Loucy (cell line): Measurements from ENCODE around the gene BMAL1.

ENCODE experiments used
- H2AFZ ChIP-seq: fragments of 200-600 bp; sonication (generic); 2 replicates; pipeline ENCODE4 v1.6.0; 2016; ENCODE audit warnings: antibody characterized with exemption, mild to moderate bottlenecking, low read length, moderate library complexity
- H3F3A ChIP-seq: fragments of 200-600 bp; 2 replicates; pipeline ENCODE4 v1.6.0; 2016; ENCODE audit warnings: antibody characterized with exemption, low read depth, mild to moderate bottlenecking
- H3K27me3 ChIP-seq: fragments of 200-600 bp; sonication (generic); 2 replicates; pipeline ENCODE4 v1.6.1; 2014; ENCODE audit warnings: low read length, mild to moderate bottlenecking; ENCODE audit not compliant: insufficient read depth, poor library complexity, severe bottlenecking
- H3K36me3 ChIP-seq: fragments of 200-600 bp; sonication (generic); 2 replicates; pipeline ENCODE4 v1.6.1; 2016; ENCODE audit warnings: low read length; ENCODE audit not compliant: insufficient read depth
- H3K4me1 ChIP-seq: fragments of 200-600 bp; sonication (generic); 2 replicates; pipeline ENCODE4 v1.5.1; 2014; ENCODE audit warnings: low read length, mild to moderate bottlenecking; ENCODE audit not compliant: insufficient read depth, poor library complexity, severe bottlenecking
- H3K4me2 ChIP-seq: fragments of 200-600 bp; sonication (generic); 2 replicates; pipeline ENCODE4 v1.6.0; 2014; ENCODE audit warnings: antibody characterized with exemption, low read length, low read depth, mild to moderate bottlenecking; ENCODE audit not compliant: poor library complexity, severe bottlenecking
- H3K4me3 ChIP-seq: fragments of 200-600 bp; sonication (generic); 2 replicates; pipeline ENCODE4 v1.5.1; 2014; ENCODE audit warnings: low read length, mild to moderate bottlenecking, mixed read lengths; ENCODE audit not compliant: poor library complexity, severe bottlenecking
- H3K79me2 ChIP-seq: fragments of 200-600 bp; sonication (generic); 2 replicates; pipeline ENCODE4 v1.6.1; 2014; ENCODE audit warnings: low read length; ENCODE audit not compliant: insufficient read depth
- H3K9ac ChIP-seq: fragments of 200-600 bp; sonication (generic); 2 replicates; pipeline ENCODE4 v1.6.0; 2014; ENCODE audit warnings: mild to moderate bottlenecking, low read depth, low read length, moderate library complexity; ENCODE audit not compliant: poor library complexity, severe bottlenecking
- H3K9me2 ChIP-seq: fragments of 200-600 bp; sonication (generic); replicated peaks from 2 replicates; pipeline ENCODE4 v1.6.1; 2016; ENCODE audit warnings: low read depth, low read length, mixed read lengths
- H3K9me3 ChIP-seq: fragments of 200-600 bp; sonication (generic); 2 replicates; pipeline ENCODE4 v1.6.1; 2014; ENCODE audit warnings: mild to moderate bottlenecking, antibody characterized with exemption, low read length, low read depth; ENCODE audit not compliant: insufficient read depth
- H4K20me1 ChIP-seq: fragments of 200-600 bp; sonication (generic); 2 replicates; pipeline ENCODE4 v1.6.0; 2014; ENCODE audit warnings: antibody characterized with exemption, low read length, mild to moderate bottlenecking; ENCODE audit not compliant: insufficient read depth, poor library complexity, severe bottlenecking
- EZH2phosphoT487 ChIP-seq: fragments of 200-600 bp; IDR thresholded peaks from 2 replicates; pipeline ENCODE4 v1.6.1; 2018; ENCODE audit warnings: antibody characterized with exemption, mild to moderate bottlenecking, moderate library complexity, borderline replicate concordance
- TF ChIP-seq, protein P1 (sequence below): fragments of 200-600 bp; sonication (generic); conservative IDR thresholded peaks from 2 replicates; pipeline ENCODE4 v1.5.1; 2014; ENCODE audit warnings: mild to moderate bottlenecking, antibody characterized with exemption, low read length

Gene BMAL1

DNA sequence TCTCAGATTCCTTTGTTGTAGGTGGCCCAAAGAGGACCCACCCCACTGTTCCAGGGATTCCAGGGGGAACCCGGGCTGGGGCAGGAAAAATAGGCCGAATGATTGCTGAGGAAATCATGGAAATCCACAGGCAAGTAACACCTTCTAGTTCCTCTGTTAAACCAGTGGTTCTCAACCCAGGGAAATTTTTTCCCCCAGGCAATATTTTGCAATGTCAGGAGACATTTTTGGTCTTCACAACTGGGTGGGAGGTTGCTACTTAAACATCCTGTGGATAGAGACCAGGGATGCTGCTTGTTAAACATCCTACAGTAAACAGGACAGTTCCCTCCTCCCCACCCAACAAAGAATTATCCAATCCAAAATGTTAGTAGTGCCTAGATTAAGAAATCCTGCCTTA lies 100.7 kb downstream of the BMAL1 start:
- no peak overlapping the region for H3K4me3 ChIP-seq
- no peak overlapping the region for H3K4me2 ChIP-seq
- H3K4me1 ChIP-seq, result peaks cover 7% of the 10 kb centered on the region
- no peaks in the 10 kb centered on the region for H3K9me2 ChIP-seq
- no peak overlapping the region for H2AFZ ChIP-seq
- no peaks in the 10 kb centered on the region for H3K79me2 ChIP-seq
- TF ChIP-seq, protein P1, sequence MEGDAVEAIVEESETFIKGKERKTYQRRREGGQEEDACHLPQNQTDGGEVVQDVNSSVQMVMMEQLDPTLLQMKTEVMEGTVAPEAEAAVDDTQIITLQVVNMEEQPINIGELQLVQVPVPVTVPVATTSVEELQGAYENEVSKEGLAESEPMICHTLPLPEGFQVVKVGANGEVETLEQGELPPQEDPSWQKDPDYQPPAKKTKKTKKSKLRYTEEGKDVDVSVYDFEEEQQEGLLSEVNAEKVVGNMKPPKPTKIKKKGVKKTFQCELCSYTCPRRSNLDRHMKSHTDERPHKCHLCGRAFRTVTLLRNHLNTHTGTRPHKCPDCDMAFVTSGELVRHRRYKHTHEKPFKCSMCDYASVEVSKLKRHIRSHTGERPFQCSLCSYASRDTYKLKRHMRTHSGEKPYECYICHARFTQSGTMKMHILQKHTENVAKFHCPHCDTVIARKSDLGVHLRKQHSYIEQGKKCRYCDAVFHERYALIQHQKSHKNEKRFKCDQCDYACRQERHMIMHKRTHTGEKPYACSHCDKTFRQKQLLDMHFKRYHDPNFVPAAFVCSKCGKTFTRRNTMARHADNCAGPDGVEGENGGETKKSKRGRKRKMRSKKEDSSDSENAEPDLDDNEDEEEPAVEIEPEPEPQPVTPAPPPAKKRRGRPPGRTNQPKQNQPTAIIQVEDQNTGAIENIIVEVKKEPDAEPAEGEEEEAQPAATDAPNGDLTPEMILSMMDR, result no peak
- TF ChIP-seq EZH2phosphoT487, result no peak
- H4K20me1 ChIP-seq, result no peaks in the 10 kb centered on the region
- no peak overlapping the region for H3K9ac ChIP-seq
- no peaks in the 10 kb centered on the region for H3K9me3 ChIP-seq
- no peaks in the 10 kb centered on the region for H3F3A ChIP-seq
- H3K27me3 ChIP-seq, result no peaks in the 10 kb centered on the region
- peaks cover 8% of the 10 kb centered on the region; the same call in 1 of the 2 replicates for H3K36me3 ChIP-seq

DNA sequence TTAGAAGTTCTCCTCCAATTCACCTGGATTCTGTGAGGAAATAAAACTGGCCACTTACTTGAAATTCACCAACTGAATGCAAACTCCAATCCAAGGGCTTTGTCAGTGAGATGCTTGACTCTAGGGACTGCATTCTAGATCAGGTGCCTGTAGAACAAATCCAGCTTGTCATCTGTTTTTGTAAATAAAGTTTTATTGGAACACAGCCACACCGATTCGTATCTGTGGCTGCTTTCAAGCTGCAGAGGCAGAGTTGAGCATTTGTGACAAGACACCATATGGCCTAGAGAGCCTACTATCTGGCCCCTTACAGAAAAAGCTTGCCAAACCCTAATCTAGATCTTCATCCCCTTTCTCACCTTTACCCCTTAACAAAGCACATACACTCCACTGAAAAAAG lies 103.1 kb downstream of the BMAL1 start:
- H2AFZ ChIP-seq, result no peak overlapping the region
- no peak overlapping the region for H3K4me3 ChIP-seq
- H3K4me2 ChIP-seq, result no peak overlapping the region
- TF ChIP-seq, protein P1, result no peak
- no peak for TF ChIP-seq EZH2phosphoT487
- no peaks in the 10 kb centered on the region for H3K27me3 ChIP-seq
- no peaks in the 10 kb centered on the region for H3F3A ChIP-seq
- H3K9ac ChIP-seq, result no peak overlapping the region
- H3K79me2 ChIP-seq, result no peaks in the 10 kb centered on the region
- no peaks in the 10 kb centered on the region for H3K9me2 ChIP-seq
- H3K36me3 ChIP-seq, result peaks cover 8% of the 10 kb centered on the region; the same call in 1 of the 2 replicates
- H3K4me1 ChIP-seq, result peaks cover 5% of the 10 kb centered on the region
- H4K20me1 ChIP-seq, result no peaks in the 10 kb centered on the region
- H3K9me3 ChIP-seq, result no peaks in the 10 kb centered on the region

DNA sequence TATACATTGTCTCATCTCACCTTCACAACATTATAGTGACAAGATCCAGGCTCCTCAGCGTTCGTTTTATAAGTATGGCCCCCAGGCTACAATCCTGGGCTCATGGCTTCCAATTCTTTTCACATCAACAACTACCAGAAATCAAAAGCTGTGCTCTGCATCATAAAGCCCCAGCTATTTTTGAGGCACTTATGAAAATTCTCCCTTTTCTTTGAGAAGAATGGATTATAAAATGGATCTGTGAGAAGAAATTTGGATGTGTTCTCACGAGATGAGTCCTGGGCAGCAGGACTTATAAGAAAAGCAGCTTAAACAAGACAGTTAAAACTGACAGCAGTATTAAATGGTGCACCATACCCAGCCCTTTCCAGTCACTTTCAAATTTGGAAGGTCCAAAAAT lies 105.2 kb downstream of the BMAL1 start:
- TF ChIP-seq, protein P1, result no peak
- TF ChIP-seq EZH2phosphoT487, result no peak
- H3K36me3 ChIP-seq, result peaks cover 21% of the 10 kb centered on the region; the same call in 1 of the 2 replicates

More for the DNA sequence above, 105.2 kb downstream of the BMAL1 start:
- Histone ChIP-seq H3K9ac (no peak overlapping the region), H3K27me3 (no peaks in the 10 kb centered on the region), H2AFZ (no peak overlapping the region), H4K20me1 (no peaks in the 10 kb centered on the region), H3K4me3 (no peak overlapping the region), H3K9me2 (no peaks in the 10 kb centered on the region), H3F3A (no peaks in the 10 kb centered on the region), H3K4me2 (no peak overlapping the region), H3K79me2 (no peaks in the 10 kb centered on the region), H3K9me3 (no peaks in the 10 kb centered on the region), H3K4me1 (no peaks in the 10 kb centered on the region)
